Pancreas (tissue), 10 donors: Measurements from ENCODE around the gene SVEP1. TPM values are rescaled to one million over a fixed set of nuclear protein-coding genes. Genes with fewer than 3 reads are reported as not detected.

Source experiments
- ATAC-seq, 4 donors: fragments of 200-7000 bp; cut with Tn5 transposase; one replicate each; pipeline versions ENCODE4 v1.8.0 to v1.9.1; 2020; ENCODE audit warnings: mild to moderate bottlenecking in 4 of 4, moderate library complexity in 4 of 4
- DNase-seq, 6 donors: peaks; one replicate each; pipeline ENCODE4 v3.0.0-alpha.2; 2020
- FAIRE-seq: peaks from 2 replicates; lab custom pipeline; 2012; peaks lifted over from hg19 to GRCh38; lab: Jason Lieb, UNC
- H3K27ac ChIP-seq, 4 donors: fragments of 200-600 bp; sonication (generic); 1 replicate in 3 of 4; 2 replicates in 1 of 4; pipeline versions ENCODE4 v1.5.0 to v1.8.0; 2020
- H3K27me3 ChIP-seq, 4 donors: fragments of 200-600 bp; one replicate each; pipeline ENCODE4 v1.8.0; 2021
- H3K36me3 ChIP-seq, 3 donors: fragments of 200-600 bp; sonication (generic) in 1 of 3; one replicate each; pipeline versions ENCODE4 v1.5.0 to v1.8.0; 2020 to 2021
- H3K4me1 ChIP-seq, 3 donors: fragments of 200-600 bp; one replicate each; pipeline ENCODE4 v1.8.0; 2021
- H3K4me3 ChIP-seq, 4 donors: fragments of 200-600 bp; sonication (generic) in 2 of 4; one replicate each; pipeline versions ENCODE4 v1.5.0 to v1.8.0; 2020 to 2021
- H3K9me3 ChIP-seq, 4 donors: fragments of 200-600 bp; one replicate each; pipeline ENCODE4 v1.8.0; 2021
- WGBS, 2 donors: extraction: QIAGEN DNeasy Blood & Tissue Kit; methylation state at CpG; one replicate each; pipeline ENCODE4 v1.1.7; 2013; 5-methylcytosine and 5-hydroxymethylcytosine counted together
- intact Hi-C, 3 donors: fragments of 100-400 bp; cut with DNase I; formaldehyde crosslinking; loops; one replicate each; pipeline versions ENCODE4 v1.11.1 to v1.14.2; 2022
- polyA plus RNA-seq, 2 donors: library from polyadenylated mRNA; stranded (reverse); fragments of 200-250 nt; gene quantifications; one replicate each; pipeline ENCODE4 v1.2.3, GENCODE V29; 2013
- total RNA-seq, 6 donors: library from RNA; stranded (reverse); fragmentation: NEBNext Ultra II Directional in 4 of 6; extraction: Animal tissue kit (Norgen Biotek cat#: 25700) in 4 of 6; gene quantifications; one replicate each; pipeline versions ENCODE4 v1.2.1 to v1.2.4, GENCODE V29; 2021 to 2023
- TF ChIP-seq, protein P1 (sequence below), 4 donors: fragments of 200-600 bp; sonication (generic) in 3 of 4; IDR thresholded peaks; one replicate each; pipeline versions ENCODE4 v1.5.0 to v1.8.0; 2021; ENCODE audit warnings: antibody characterized with exemption in 4 of 4
- donor health status: healthy with polysubstance abuse.
- donor health status: DM: no; HTN: no; CAD: no; lungs with moderate emphysema.
- donor health status: DM: no; HTN: no; CAD: no.
- donor health status: control.
- donor health status: control.
- donor health status: Bipolar disorder and iron deficiency.
- donor health status: DM: yes; HTN: yes; CAD: no.
- donor health status: DM: no; HTN: no; CAD: no.
- donor health status: DM: no; HTN: no; CAD: no.
- donor health status: DM: yes; HTN: yes; CAD: no.

Gene SVEP1
- total and polyA plus RNA-seq, 8 donors: 0.96 to 12.8 (median 4.3) TPM

DNA sequence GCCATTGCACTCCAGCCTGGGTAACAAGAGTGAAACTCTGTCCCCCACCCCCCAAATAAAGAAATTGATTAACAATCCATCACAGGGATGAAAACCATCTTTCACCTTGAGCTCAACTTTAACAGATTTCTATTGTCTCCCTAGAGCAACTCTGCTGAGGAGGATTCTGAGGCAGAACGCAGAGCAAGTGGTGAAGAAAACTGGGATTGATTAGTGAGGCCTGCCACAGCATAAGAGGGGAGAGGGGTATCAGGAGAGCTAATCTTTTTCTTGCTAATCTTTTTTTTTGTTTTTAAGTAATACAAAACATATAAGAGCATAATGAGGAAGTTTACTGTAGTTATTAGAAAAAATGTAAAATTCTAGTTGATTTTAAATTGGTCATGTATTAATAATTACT is 250.8 kb downstream of the SVEP1 start:
- intact Hi-C loops: no loop called here
- no peaks in the 10 kb centered on the region for H3K36me3 ChIP-seq
- no peak for DNase-seq
- FAIRE-seq: no peak
- WGBS, 2 donors: 79 to 90% methylated on average over 1 of the region's 1 CpG
- TF ChIP-seq, protein P1, sequence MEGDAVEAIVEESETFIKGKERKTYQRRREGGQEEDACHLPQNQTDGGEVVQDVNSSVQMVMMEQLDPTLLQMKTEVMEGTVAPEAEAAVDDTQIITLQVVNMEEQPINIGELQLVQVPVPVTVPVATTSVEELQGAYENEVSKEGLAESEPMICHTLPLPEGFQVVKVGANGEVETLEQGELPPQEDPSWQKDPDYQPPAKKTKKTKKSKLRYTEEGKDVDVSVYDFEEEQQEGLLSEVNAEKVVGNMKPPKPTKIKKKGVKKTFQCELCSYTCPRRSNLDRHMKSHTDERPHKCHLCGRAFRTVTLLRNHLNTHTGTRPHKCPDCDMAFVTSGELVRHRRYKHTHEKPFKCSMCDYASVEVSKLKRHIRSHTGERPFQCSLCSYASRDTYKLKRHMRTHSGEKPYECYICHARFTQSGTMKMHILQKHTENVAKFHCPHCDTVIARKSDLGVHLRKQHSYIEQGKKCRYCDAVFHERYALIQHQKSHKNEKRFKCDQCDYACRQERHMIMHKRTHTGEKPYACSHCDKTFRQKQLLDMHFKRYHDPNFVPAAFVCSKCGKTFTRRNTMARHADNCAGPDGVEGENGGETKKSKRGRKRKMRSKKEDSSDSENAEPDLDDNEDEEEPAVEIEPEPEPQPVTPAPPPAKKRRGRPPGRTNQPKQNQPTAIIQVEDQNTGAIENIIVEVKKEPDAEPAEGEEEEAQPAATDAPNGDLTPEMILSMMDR (IDR thresholded peaks at IDR 0.05): no peak
- no peaks in the 10 kb centered on the region for H3K4me1 ChIP-seq
- ATAC-seq: no peak
- no peak overlapping the region for H3K27ac ChIP-seq
- H3K27me3 ChIP-seq: no peaks in the 10 kb centered on the region
- no peaks in the 10 kb centered on the region for H3K9me3 ChIP-seq
- H3K4me3 ChIP-seq: no peak overlapping the region

DNA sequence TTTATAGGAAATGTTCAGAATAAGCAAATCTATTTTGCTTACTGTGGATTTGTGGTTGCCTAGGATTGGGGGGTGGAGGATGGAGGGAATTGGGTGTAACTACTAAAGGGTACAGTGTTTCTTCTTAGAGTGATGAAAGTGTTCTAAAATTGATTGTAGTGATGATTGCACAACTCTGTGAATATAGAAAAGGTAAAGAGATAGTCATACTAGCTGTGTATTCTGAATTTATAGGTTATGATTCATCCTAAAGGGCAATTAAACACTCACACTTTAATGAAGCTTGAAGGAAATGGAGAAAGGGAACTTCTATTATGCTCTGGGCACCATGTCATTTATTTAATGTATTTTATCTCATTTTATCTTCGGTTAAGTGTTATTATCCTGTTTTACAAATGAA is 251.8 kb downstream of the SVEP1 start:
- DNase-seq (no peak), ATAC-seq (no peak), FAIRE-seq (no peak)
- intact Hi-C loops: no loop called here
- TF ChIP-seq, protein P1 (IDR thresholded peaks at IDR 0.05): no peak
- Histone ChIP-seq H3K4me3 (no peak overlapping the region), H3K36me3 (no peaks in the 10 kb centered on the region), H3K27ac (no peak overlapping the region), H3K27me3 (no peaks in the 10 kb centered on the region), H3K4me1 (no peaks in the 10 kb centered on the region), H3K9me3 (no peaks in the 10 kb centered on the region)
- WGBS, 2 donors: 66 to 81% methylated on average over 1 of the region's 1 CpG

DNA sequence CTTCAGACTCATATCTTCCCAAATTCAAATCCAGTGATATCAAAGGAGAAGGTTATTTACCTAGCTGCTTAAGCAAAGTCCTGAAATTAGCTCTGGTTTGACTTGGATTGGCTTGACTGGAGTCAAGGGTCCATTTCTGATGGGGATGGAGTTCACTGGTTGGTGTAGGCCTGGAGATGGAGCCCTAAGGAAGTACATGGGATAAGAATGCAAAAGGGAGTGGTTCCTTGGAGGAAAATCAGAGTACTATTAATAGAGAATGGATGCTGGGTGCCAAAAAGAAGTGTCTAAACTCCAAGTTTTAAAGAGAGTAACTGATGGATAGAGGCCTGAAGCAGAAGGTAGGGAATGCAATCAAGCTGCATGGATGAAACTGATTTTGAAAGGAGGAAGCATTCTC is 255.7 kb downstream of the SVEP1 start:
- Histone ChIP-seq H3K4me1 (no peaks in the 10 kb centered on the region), H3K27me3 (no peaks in the 10 kb centered on the region), H3K4me3 (no peak overlapping the region), H3K27ac (no peak overlapping the region), H3K9me3 (no peaks in the 10 kb centered on the region), H3K36me3 (no peaks in the 10 kb centered on the region)
- intact Hi-C loops: no loop called here
- TF ChIP-seq, protein P1 (IDR thresholded peaks at IDR 0.05): no peak
- FAIRE-seq (no peak), ATAC-seq (no peak), DNase-seq (no peak)

DNA sequence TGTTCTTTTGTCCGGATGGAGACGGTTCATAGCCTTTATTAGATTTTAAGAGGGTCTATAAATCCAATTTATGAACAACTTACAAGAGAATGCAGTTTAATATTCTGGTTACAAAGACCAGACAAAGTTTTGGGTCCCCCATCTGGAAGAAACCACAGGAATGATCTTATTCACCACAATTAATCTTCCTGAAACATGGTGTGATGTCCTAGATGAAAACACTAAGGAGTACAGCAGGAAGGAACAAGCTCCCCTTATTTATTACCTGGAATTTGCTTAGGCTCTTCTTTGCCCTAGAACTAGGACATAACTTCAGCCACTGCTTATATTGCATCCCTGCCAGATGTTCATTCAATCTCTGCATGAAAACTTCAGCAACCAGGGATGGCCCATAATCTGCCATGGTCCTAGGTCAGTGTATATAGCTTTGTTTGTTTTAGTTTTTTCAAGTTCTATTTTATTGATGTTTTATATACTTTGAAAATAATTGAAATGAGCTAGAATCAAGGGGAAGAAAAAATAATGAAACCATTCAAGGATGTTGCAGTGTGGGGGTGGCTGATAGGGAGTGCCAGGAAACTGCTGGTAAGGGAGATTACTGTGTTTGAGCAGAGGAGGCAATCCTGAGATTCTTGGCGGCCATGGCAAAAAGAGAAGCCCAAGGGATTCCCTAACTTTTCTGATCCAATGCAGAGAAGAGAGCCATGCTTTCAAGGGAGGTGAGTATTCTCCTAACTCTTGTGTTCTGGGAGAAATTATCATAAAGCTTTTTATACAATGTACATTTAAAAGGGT is 258.7 kb downstream of the SVEP1 start:
- DNase-seq (no peak), FAIRE-seq (no peak), ATAC-seq (no peak)
- TF ChIP-seq, protein P1 (IDR thresholded peaks at IDR 0.05): no peak
- no peaks in the 10 kb centered on the region for H3K27me3 ChIP-seq
- 54 to 60% methylated on average over 3 of the region's 3 CpGs for WGBS, 2 donors
- no peaks in the 10 kb centered on the region for H3K9me3 ChIP-seq
- no peaks in the 10 kb centered on the region for H3K36me3 ChIP-seq
- H3K4me3 ChIP-seq: no peak overlapping the region
- intact Hi-C loops: no loop called here
- H3K27ac ChIP-seq: no peak overlapping the region
- H3K4me1 ChIP-seq: no peaks in the 10 kb centered on the region

DNA sequence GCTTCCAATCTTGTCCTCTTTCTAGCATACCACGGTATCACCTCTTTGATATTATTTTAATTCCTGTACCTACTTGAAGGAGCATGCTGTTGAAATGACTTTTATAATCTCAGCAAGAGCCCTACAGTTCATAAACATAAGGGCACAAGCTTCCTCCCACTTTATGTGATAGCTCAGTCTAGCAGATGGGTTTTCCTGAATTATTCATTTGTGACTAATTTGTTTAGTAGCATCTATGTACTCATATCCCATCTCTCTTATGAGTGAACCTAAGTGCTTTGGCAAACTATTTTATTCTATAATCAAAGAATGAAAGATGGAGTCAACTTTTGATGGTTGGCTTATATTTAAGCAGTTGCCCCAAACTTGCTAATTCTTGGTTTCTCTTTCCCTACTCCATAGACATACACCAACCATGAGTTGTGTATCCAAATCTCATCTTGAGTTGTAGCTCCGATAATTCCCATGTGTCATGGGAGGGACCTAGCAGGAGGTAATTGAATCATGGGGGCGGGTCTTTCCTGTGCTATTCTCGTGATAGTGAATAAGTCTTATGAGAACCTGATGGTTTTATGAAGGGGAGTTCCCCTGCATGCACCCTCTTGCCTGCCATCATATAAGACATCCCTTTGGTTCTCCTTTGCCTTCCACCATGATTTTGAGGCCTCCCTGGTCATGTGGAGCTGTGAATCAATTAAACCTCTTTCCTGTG is 259.6 kb downstream of the SVEP1 start:
- intact Hi-C loops: no loop called here
- no peak for ATAC-seq
- Histone ChIP-seq H3K36me3 (no peaks in the 10 kb centered on the region), H3K9me3 (no peaks in the 10 kb centered on the region), H3K27me3 (no peaks in the 10 kb centered on the region), H3K4me3 (no peak overlapping the region), H3K4me1 (no peaks in the 10 kb centered on the region), H3K27ac (no peak overlapping the region)
- DNase-seq: no peak
- no peak for FAIRE-seq
- TF ChIP-seq, protein P1 (IDR thresholded peaks at IDR 0.05): no peak
- WGBS, 2 donors: 65 to 79% methylated on average over 4 of the region's 4 CpGs
